Measurements from ENCODE around the gene EFNA1. TPM values are rescaled to one million over a fixed set of nuclear protein-coding genes. Genes with fewer than 3 reads are reported as not detected.
A peak's percentile ranks its signal among the peaks of the same experiment; 100 is the strongest.

Gene EFNA1
- total and polyA plus RNA-seq, 2 of the 13 experiments (the other 11 are each of a cell fraction or from before 2014, with no cell fraction given): 81.8 to 874 TPM

GRCh38 chr1:155178441-155179111 is 50.9 kb downstream of the EFNA1 start (continued):
- TF ChIP-seq RBM22 (optimal IDR thresholded peaks at IDR 0.05; ENCODE audit: low read length) (no peak), CREB3 (CRISPR knock-in tag; IDR thresholded peaks at IDR 0.05) (no peak), NR3C1 (CRISPR knock-in tag; IDR thresholded peaks at IDR 0.05) (no peak), SKI (IDR thresholded peaks at IDR 0.05; ENCODE audit: partially characterized antibody) (no peak), FOXO4 (CRISPR knock-in tag; conservative IDR thresholded peaks at IDR 0.05) (no peak), ARID3A (IDR thresholded peaks at IDR 0.05; ENCODE audit: low read depth, low read length) (no peak), ZNF280D (CRISPR knock-in tag; IDR thresholded peaks at IDR 0.05) (no peak), NBN (conservative IDR thresholded peaks at IDR 0.05) (no peak), ZNF160 (CRISPR knock-in tag; IDR thresholded peaks at IDR 0.05) (no peak), MIER2 (CRISPR knock-in tag; IDR thresholded peaks at IDR 0.05) (no peak), PATZ1 (CRISPR knock-in tag; IDR thresholded peaks at IDR 0.05) (peak; percentile 30), ZNF567 (CRISPR knock-in tag; IDR thresholded peaks at IDR 0.05; ENCODE audit: borderline replicate concordance) (no peak), ZNF362 (CRISPR knock-in tag; IDR thresholded peaks at IDR 0.05; ENCODE audit: borderline replicate concordance) (no peak), HNRNPL (IDR thresholded peaks at IDR 0.05; ENCODE audit: low read depth, low read length) (0 out of 2 replicates have a peak, but pooled peaks have one; percentile 27), ZNF737 (CRISPR knock-in tag; IDR thresholded peaks at IDR 0.05; ENCODE audit: borderline replicate concordance) (no peak), TEF (CRISPR knock-in tag; IDR thresholded peaks at IDR 0.05) (no peak), ZNF501 (CRISPR knock-in tag; IDR thresholded peaks at IDR 0.05) (no peak)

All from HepG2 (cell line).